Astrocyte (in vitro differentiated cells and primary cell): Measurements from ENCODE around the gene FCN3.

ENCODE experiments used
- EZH2 ChIP-seq: IDR thresholded peaks from 2 replicates; pipeline ENCODE4 v1.6.1; 2012; ENCODE audit warnings: mild to moderate bottlenecking, low read length, inconsistent platforms; ENCODE audit not compliant: insufficient read depth
- TF ChIP-seq, protein P1 (sequence below): IDR thresholded peaks from 2 replicates; pipeline ENCODE4 v1.5.1; 2011; ENCODE audit warnings: low read depth, mild to moderate bottlenecking, inconsistent platforms, low read length, moderate library complexity; ENCODE audit not compliant: insufficient read depth

DNA sequence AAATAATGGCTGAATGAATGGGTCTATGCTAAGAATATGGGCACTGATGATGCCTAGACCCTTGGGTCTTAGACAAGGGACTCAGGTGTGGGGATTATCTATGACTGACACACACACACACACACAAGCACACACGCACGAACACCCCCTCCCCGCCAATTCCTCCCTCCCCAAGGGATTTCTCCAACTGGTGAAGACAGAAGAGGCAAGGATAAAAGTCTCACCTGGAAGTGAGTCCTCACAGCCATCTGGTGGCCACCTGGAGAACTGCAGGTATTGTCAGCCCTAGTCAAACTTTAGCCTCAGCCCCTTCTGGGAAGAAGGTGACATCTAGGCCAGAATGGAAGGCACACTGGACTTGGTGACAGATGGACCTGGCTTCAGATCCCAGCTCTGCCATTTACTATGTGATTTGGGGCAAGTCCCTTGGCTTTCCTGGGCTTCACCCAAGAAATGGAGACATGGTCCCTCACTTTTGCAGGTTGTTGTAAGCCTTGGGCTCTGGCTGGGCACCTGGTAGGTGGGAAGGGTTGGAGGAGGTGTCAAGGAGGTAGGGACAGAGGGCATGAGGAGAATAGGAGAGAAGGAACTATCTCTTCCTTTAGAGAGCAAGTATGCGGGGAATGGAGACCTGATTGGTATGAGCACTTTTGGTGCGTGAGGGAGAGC lies 13.8 kb upstream of the FCN3 start:
- TF ChIP-seq, protein P1, sequence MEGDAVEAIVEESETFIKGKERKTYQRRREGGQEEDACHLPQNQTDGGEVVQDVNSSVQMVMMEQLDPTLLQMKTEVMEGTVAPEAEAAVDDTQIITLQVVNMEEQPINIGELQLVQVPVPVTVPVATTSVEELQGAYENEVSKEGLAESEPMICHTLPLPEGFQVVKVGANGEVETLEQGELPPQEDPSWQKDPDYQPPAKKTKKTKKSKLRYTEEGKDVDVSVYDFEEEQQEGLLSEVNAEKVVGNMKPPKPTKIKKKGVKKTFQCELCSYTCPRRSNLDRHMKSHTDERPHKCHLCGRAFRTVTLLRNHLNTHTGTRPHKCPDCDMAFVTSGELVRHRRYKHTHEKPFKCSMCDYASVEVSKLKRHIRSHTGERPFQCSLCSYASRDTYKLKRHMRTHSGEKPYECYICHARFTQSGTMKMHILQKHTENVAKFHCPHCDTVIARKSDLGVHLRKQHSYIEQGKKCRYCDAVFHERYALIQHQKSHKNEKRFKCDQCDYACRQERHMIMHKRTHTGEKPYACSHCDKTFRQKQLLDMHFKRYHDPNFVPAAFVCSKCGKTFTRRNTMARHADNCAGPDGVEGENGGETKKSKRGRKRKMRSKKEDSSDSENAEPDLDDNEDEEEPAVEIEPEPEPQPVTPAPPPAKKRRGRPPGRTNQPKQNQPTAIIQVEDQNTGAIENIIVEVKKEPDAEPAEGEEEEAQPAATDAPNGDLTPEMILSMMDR, result peak; percentile 80
- TF ChIP-seq EZH2, result no peak
